NOMO-1 (cell line): ENCODE results near the gene CCDC6.
A peak's percentile ranks its signal among the peaks of the same experiment; 100 is the strongest.

Source experiments
- DNase-seq, 2 experiments: peaks; one replicate each; lab custom pipeline; 2025; ENCODE audit not compliant: unreplicated experiment in 2 of 2; lab: John Stamatoyannopoulos, UW

The CCDC6 gene

DNA sequence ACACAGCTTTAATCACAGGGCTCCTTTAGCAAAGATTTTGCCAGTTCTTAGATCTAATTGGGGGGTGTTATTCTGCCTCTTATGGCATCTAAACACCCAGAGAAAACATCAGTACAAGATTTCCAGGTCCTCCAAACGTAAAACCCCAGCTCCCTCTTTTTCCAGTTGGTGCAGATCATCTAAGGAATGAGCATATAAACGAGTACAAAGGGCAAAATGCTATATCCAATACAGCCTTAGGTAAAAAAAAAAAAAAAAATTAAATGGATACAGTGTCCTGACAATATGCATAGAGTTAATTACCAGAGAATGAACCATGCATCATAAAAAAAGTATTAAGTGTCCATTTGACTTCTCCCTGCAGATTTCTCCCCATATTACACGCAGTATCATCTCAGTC, 50.3 kb downstream of the CCDC6 start:
- no peak for DNase-seq

DNA sequence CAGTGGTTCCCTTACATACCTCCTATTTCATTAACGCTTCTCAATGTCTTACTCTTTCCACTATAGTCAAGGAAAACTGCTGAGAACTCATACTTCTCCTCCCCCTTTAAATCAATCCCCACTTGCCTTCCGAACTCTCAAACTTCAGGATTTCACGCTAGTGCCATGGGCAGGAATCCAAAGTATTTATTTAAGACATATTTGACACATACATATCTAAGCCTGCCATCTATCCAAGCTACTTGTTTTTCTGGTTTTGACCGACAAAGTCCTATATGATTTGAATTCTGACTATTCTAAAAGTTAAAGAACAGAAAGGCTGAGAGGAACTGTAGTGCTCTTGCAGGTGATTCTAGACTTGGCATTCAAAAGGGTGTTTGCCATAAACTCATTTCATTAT, 51.8 kb downstream of the CCDC6 start:
- DNase-seq, result no peak

GRCh38 chr10:59852670-59853069, 53.7 kb downstream of the CCDC6 start:
- DNase-seq, result no peak

DNA sequence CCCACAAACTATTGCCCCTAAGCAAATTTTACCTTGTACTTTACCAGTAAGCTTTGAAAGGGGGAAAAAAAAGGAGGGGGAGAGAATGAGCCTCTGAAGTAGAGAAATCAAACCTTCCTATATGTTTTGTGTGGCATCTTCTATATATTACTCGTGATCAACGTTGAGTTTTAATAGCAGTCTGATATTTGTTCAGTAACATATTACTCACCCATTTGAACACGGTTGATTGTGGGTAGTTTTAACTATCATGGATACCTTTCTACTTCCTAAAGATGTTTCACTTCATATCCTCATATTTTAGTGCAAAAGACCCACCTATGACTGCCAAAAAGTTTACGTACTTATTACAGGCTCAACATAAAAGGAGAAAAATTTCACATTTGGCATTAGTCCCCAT, 54.5 kb downstream of the CCDC6 start:
- no peak for DNase-seq

- no peak for DNase-seq
These were observed 58.5 kb downstream of the CCDC6 start for GRCh38 chr10:59847888-59848287.

GRCh38 chr10:59847326-59847725, 59.0 kb downstream of the CCDC6 start:
- no peak for DNase-seq

DNA sequence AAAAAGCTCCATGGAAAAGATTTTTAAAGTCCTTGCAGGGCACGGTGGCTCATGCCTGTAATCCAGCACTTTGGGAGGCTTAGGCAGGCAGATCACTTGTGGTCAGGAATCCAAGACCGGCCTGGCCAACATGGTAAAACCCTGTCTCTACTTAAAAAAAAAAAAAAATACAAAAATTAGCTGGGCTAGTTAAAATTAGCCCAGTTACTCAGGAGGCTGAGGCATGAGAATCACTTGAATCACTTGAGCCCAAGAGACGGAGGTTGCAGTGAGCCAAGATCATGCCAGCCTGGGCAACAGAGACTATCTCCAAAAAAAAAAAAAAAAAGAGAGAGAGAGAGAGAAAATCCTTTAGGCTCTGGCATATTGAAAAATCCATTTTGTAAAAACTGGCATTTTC, 61.9 kb downstream of the CCDC6 start:
- no peak for DNase-seq

- DNase-seq, result no peak
These were observed 62.6 kb downstream of the CCDC6 start for GRCh38 chr10:59843748-59844147.

DNA sequence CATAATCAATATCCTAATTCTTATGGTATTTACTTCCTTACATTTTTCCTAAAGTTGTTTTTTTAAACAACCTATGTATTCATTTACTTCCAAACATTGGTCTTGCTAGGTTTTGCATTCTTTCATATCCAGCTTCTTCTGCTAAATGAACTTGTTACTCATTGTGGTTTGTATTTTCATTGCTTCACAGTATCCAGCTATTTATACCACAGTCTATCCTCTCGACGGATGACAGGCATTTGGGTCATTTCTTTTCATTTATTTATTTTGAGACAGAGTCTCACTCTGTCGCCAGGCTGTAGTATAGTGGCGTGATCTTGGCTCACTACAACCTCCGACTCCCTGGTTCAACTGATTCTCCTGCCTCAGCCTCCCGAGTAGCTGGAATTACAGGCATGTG, 66.8 kb downstream of the CCDC6 start:
- peak in 1 of 2 experiments; percentile 82 for DNase-seq

GRCh38 chr10:59838085-59838789, 68.1 kb downstream of the CCDC6 start:
- no peak for DNase-seq

DNA sequence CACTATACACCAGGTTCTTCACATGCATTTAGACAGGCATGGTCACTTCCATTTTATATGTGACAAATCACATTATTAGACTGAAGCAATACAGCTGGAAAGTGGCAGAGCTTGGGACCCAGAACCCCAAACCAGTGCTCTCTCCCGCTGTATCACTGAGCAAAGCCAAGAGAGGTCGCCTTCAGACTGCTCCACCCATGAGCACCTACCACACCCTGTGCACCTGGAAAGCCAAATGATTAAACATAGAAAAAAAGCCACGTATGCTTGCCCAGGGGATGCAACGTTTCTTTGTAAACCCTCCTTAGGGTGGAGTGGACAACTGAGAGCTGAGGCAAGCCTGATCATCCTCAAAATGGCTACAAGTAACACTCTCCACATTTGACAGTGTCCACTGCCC, 72.5 kb downstream of the CCDC6 start:
- DNase-seq, result no peak

DNA sequence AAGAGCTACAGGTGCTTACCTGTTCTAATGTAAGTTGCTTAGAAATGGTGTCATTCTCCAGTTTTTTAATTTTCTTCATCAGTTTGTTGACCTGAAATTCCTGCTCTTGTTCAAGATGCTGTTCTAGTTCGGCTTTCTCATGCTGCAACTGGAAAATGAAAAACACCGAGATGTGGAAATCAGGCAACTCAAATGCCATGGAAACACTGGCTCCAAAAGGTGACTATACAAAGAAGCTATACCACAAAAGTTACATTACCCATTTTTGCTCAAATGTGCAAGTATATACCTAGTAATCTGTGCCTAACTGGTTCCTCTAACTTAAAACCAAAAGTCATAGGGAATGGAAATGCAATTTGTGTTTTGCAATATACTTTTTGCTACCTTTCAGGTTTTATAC, 73.8 kb downstream of the CCDC6 start:
- no peak for DNase-seq

DNA sequence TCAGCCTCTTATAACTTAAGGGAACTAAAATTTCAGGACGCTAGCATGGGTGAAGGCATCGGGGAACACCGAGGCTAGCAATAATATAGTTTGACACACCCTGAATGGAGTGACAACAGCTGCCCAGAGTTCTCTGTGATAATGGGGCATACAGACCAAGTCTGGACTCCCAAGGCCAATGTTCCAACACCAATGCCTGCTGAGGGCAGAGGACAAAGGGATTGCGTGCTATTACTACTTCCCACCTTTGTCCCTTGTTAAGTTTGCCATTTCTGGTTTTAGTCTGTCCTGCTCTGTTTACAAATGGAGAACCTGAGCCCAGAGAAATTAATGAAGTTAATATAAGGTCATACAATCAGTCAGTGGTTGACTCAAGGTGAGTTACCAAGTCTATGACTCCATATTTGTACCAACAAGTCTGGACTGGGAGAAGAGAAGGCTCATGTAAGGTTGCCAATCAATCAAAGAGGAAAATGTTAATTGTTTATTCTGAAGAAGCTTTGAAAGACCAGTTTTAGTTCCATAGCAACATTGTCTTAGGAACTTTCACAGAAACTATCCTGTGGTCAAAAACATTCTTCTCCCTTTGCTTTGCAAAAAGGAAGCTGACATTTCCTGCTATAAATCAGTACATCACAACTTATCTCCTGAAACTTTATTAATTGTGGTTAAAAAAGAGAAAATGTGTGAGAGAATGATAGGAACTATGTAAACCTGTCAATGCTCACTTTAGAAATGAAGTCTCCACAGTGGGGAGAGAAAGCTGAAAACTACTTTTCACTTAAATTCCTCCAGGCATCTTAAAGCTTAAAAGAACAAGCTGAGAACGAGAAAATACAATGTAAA, 74.5 kb downstream of the CCDC6 start:
- DNase-seq, result peak in 1 of 2 experiments; percentile 9

GRCh38 chr10:59830601-59831259, 75.6 kb downstream of the CCDC6 start:
- peak in 1 of 2 experiments; percentile 16 for DNase-seq

GRCh38 chr10:59829601-59830000, 76.8 kb downstream of the CCDC6 start:
- no peak for DNase-seq

GRCh38 chr10:59829024-59829423, 77.3 kb downstream of the CCDC6 start:
- DNase-seq, result no peak

DNA sequence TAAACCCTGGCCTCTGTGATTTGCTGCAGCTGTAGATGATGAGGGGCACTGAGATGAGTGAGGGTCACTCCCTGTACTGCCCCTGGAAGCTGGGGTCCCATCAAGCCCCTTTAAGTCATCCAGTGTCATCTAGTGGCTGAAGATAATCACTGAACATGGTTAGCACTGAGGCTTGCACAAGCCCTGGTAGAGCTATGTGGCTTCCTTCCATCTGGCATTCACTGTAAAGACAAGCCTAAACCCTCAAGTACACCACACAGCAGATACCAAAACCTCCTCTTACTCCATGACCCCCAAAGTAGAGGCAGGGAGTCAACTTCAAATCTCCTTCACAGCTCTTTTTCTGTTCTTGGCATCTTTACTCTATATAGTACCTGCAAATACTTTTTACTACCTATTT, 80.4 kb downstream of the CCDC6 start:
- DNase-seq, result no peak

DNA sequence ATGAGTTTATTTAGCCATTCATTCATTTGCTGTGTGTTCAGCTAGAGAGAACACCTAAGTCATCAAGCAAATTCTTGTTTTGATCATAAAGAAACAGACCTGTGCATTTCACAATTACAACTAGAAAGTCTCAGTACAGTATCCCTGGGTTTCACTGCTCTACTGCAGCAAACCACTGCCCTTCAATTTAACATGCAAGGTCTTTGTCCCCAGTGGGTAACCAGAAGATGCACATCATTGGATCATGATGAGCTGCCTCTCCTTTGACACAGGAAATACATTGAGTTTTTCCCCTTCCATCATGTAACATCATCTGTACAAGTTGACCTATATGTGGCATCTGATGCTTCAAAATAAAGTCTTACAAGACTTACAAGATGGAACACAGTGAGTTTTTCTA, 82.6 kb downstream of the CCDC6 start:
- no peak for DNase-seq

DNA sequence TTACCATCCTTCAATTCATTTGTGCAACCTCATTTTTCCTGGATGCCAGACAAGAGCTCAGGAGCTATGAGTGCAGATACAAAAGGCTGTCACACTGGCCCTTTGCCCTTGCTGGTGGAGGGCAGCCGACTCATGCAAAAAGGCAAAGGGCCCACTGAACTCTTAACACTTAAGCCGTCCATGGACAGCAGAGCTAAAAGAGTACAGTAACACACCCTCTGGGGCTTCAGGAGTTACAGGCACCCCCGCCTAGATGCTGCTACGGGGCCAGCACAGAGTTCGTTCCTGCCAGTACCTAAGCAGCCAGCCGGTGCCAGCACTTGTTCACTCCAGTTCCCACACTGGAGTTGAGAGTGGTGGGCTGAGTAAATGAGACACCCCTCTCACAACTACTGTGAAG, 83.2 kb downstream of the CCDC6 start:
- no peak for DNase-seq

DNA sequence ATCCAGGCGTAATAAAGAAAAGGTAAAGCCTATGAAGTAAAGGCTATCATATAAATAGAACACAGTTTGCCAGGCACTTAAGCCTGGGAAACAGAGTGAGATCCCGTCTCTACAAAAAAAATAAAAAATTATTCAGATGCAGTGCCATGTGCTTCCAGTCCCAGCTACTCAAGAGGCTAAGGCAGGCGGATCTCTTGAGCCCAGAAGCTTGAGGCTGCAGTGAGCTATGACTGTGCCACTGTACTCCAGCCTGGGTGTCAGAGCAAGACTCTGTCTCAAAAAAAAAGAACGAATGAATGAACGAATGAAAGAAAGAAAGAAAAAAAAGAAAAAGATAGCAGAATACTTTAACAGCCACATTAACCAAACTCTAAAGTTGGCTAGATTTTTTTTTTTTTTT, 85.9 kb downstream of the CCDC6 start:
- DNase-seq, result no peak

DNA sequence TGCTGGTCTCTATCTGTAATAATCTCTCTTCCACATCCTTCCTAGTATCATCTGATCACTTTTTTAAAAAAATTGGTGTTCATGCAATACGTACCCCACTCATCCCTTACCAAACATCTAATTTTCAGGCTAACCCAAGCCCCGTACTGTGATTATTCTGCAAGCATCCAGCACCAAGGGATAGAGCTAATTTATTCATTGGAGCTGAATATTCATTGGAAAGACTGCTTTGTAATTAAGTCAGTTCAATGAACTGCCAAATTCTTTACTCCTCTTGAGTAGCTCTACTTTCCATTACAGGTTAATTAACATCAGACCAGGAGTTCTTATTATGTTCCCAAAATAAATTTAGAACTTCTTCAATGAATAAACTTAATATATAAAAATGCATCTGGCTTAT, 86.7 kb downstream of the CCDC6 start:
- DNase-seq, result no peak

- no peak for DNase-seq
These were observed 87.1 kb downstream of the CCDC6 start for GRCh38 chr10:59819265-59819664.
